K562 (cell line): ENCODE results near the gene ASGR2. TPM values are rescaled to one million over a fixed set of nuclear protein-coding genes. Genes with fewer than 3 reads are reported as not detected.

Experiments
- ATAC-seq: fragments of 200-7000 bp; cut with Tn5 transposase; 3 replicates; pipeline ENCODE4 v1.9.1; 2020; ENCODE audit warnings: moderate library complexity
- BruUV-seq: library from RNA; stranded (reverse); fragments of 400-500 nt; replicated peaks from 2 replicates; lab custom pipeline; 2021; lab: Mats Ljungman, UMichigan
- CTCF ChIA-PET: fragments of 300-600 bp; formaldehyde crosslinking; extraction: SDS; loops from one replicate; lab custom pipeline; 2021; ENCODE audit warnings: low intra/inter-chr PET ratio; lab: Yijun Ruan, JAX
- POLR2A ChIA-PET: fragments of 300-600, 350-650 bp; sonication (Branson Sonifier 250); formaldehyde crosslinking; extraction: SDS; loops from one replicate; lab custom pipeline; 2021; ENCODE audit warnings: antibody characterized with exemption, inconsistent platforms; lab: Yijun Ruan, JAX
- DNase-seq, 4 experiments: peaks; one replicate each; pipeline versions ENCODE4 v3.0.0 to v3.0.0-alpha.2; 2011 to 2018; ENCODE audit warnings: low spot score in 3 of 4, mixed read lengths in 3 of 4; ENCODE audit errors: extremely low read depth in 1 of 4
- FAIRE-seq: peaks from 2 replicates; lab custom pipeline; 2011; peaks lifted over from hg19 to GRCh38; lab: Jason Lieb, UNC
- H2AFZ ChIP-seq: 2 replicates; pipeline ENCODE4 v1.6.0; 2011; ENCODE audit warnings: low read depth, low read length, control low read depth, inconsistent platforms
- H3K27ac ChIP-seq: fragments of 200-600 bp; 3 replicates; pipeline ENCODE4 v1.8.0; 2011; ENCODE audit warnings: low read depth, mild to moderate bottlenecking, control low read depth, inconsistent platforms, low read length, moderate library complexity, mixed read lengths; ENCODE audit errors: extremely low read depth
- H3K27me3 ChIP-seq, 2 experiments: fragments of 300-600 bp in 1 of 2; 2 replicates in 1 of 2; 3 replicates in 1 of 2; pipeline versions ENCODE4 v1.6.0 to v1.8.0; 2011; ENCODE audit warnings: inconsistent platforms in 2 of 2, low read length in 2 of 2, mild to moderate bottlenecking in 1 of 2, mixed read lengths in 1 of 2, moderate library complexity in 1 of 2; ENCODE audit not compliant: control insufficient read depth in 2 of 2, insufficient read depth in 2 of 2
- H3K36me3 ChIP-seq: fragments of 300-600 bp; 3 replicates; pipeline ENCODE4 v1.8.0; 2011; ENCODE audit warnings: mild to moderate bottlenecking, low read length, inconsistent platforms; ENCODE audit not compliant: control insufficient read depth, insufficient read depth
- H3K4me1 ChIP-seq, 2 experiments: fragments of 200-600 bp in 1 of 2; replicated peaks in 1 of 2; 2 replicates in 1 of 2; 3 replicates in 1 of 2; pipeline versions ENCODE4 v1.5.1 to v1.8.0; 2011; ENCODE audit warnings: inconsistent platforms in 2 of 2, low read length in 2 of 2, mild to moderate bottlenecking in 1 of 2, mixed read lengths in 1 of 2, moderate library complexity in 1 of 2; ENCODE audit not compliant: control insufficient read depth in 2 of 2, insufficient read depth in 2 of 2
- H3K4me2 ChIP-seq: 2 replicates; pipeline ENCODE4 v1.6.1; 2011; ENCODE audit warnings: low read length, control low read depth, inconsistent platforms, mixed read lengths; ENCODE audit not compliant: insufficient read depth
- H3K4me3 ChIP-seq: fragments of 200-600 bp; sonication (generic), shearing (Covaris generic); 2 replicates; pipeline ENCODE4 v1.5.1; 2016; ENCODE audit warnings: control low read depth, inconsistent platforms
- H3K79me2 ChIP-seq: fragments of 200-600 bp; 3 replicates; pipeline ENCODE4 v1.8.0; 2011; ENCODE audit warnings: low read length, inconsistent platforms; ENCODE audit not compliant: control insufficient read depth, insufficient read depth
- H3K9ac ChIP-seq, 2 experiments: 2 replicates each; pipeline versions ENCODE4 v1.6.0 to v1.6.1; 2011; ENCODE audit warnings: low read depth in 2 of 2, low read length in 2 of 2, control low read depth in 1 of 2, inconsistent platforms in 1 of 2, mild to moderate bottlenecking in 1 of 2, mixed read lengths in 1 of 2; ENCODE audit not compliant: insufficient read depth in 1 of 2
- H3K9me1 ChIP-seq: one replicate; pipeline ENCODE4 v1.6.0; 2011; ENCODE audit warnings: inconsistent platforms, mild to moderate bottlenecking, low read length, moderate library complexity; ENCODE audit not compliant: control insufficient read depth, insufficient read depth
- H3K9me3 ChIP-seq: replicated peaks from 2 replicates; pipeline ENCODE4 v1.5.1; 2011; ENCODE audit warnings: low read depth, low read length, inconsistent platforms; ENCODE audit not compliant: control insufficient read depth, insufficient read depth
- H4K20me1 ChIP-seq: replicated peaks from 2 replicates; pipeline ENCODE4 v1.6.1; 2011; ENCODE audit warnings: low read length, inconsistent platforms, mixed read lengths; ENCODE audit not compliant: control insufficient read depth, insufficient read depth
- FOXP1 ChIP-seq: sonication (generic); formaldehyde crosslinking; IDR thresholded peaks from 2 replicates; pipeline ENCODE4 v1.8.0; 2022; ENCODE audit warnings: mild to moderate bottlenecking, missing genetic modification reagents
- SMARCC2 ChIP-seq: fragments of 450-650 bp; IDR thresholded peaks from 2 replicates; pipeline ENCODE4 v1.6.1; 2017; ENCODE audit warnings: antibody characterized with exemption, moderate library complexity, mild to moderate bottlenecking, low read depth
- WGBS: fragments of 100-300 bp; shearing (Covaris generic); methylation state at CpG from one replicate; pipeline ENCODE4 v1.1.6; 2016; ENCODE audit warnings: low coverage, mixed read lengths; ENCODE audit not compliant: insufficient coverage; ENCODE audit errors: missing lambda C conversion rate; 5-methylcytosine and 5-hydroxymethylcytosine counted together
- in situ Hi-C: fragments of 300-500 bp; cut with MboI; formaldehyde crosslinking; loops from 4 replicates; pipeline ENCODE4 v1.15.0; 2018; ENCODE audit warnings: inconsistent platforms, mixed read lengths
- intact Hi-C: fragments of 100-400 bp; cut with micrococcal nuclease; formaldehyde crosslinking; loops from 2 replicates; pipeline ENCODE4 v1.14.2; 2022
- polyA plus RNA-seq, 8 experiments: library from polyadenylated mRNA; depleted of rRNA in 4 of 8; stranded (reverse) in 5 of 8; unstranded in 3 of 8; fragments of >200 nt; fragmentation: Nextera tagmentation in 2 of 8; fragmentation: Illumina TruSeq in 1 of 8; extraction: Ambion mirVana in 2 of 8; extraction: Trizol in 1 of 8; gene quantifications; 2 replicates each; pipeline versions ENCODE4 v1.2.1 to v1.2.3, GENCODE V29; 2011 to 2014; ENCODE audit warnings: inconsistent platforms in 1 of 8, missing spikeins in 1 of 8
- total RNA-seq, 7 experiments: library from RNA; depleted of rRNA in 6 of 7; stranded (reverse); fragments of >200 nt in 6 of 7; fragmentation: Illumina TruSeq in 2 of 7; extraction: Trizol in 2 of 7; gene quantifications; 2 replicates each; pipeline versions ENCODE4 v1.2.1 to v1.2.3, GENCODE V29; 2011 to 2021; ENCODE audit warnings: low replicate concordance in 1 of 7

Gene ASGR2
- total and polyA plus RNA-seq, 9 of the 15 experiments (the other 6 are each of a cell fraction or from before 2014, with no cell fraction given), result not detected

GRCh38 chr17:7108560-7108925 is 6.1 kb downstream of the ASGR2 start:
- FAIRE-seq (no peak), DNase-seq (no peak), ATAC-seq (no peak)
- in situ Hi-C loops (no loop called here), intact Hi-C loops (no loop called here)
- Histone ChIP-seq H3K27ac (no peak overlapping the region), H3K27me3 (peaks cover 7 to 34% of the 10 kb centered on the region in 2 experiments; a peak in 4 of 5 replicates), H3K4me3 (no peak overlapping the region), H3K4me2 (no peak overlapping the region), H3K9ac (no peak overlapping the region), H3K9me1 (no peaks in the 10 kb centered on the region), H2AFZ (no peak overlapping the region), H3K79me2 (no peaks in the 10 kb centered on the region), H3K4me1 (peaks cover 0 to 3% of the 10 kb centered on the region in 2 experiments; a peak in 2 of 5 replicates), H3K36me3 (no peaks in the 10 kb centered on the region), H4K20me1 (no peaks in the 10 kb centered on the region), H3K9me3 (no peaks in the 10 kb centered on the region)
- WGBS, result 14% methylated on average over 5 of the region's 10 CpGs
- no peak for TF ChIP-seq FOXP1
- no TSS peak for BruUV-seq
- ChIA-PET CTCF (no interaction called here), POLR2A (no interaction called here)

- FAIRE-seq, result no peak
- no peaks in the 10 kb centered on the region for H3K9me3 ChIP-seq
- H2AFZ ChIP-seq, result no peak overlapping the region
- ATAC-seq, result no peak
- H3K4me1 ChIP-seq, result peaks cover 0 to 3% of the 10 kb centered on the region in 2 experiments; a peak in 2 of 5 replicates
- ChIA-PET POLR2A (no interaction called here), CTCF (no interaction called here)
- no peak for DNase-seq
- 2% methylated on average over 21 of the region's 32 CpGs for WGBS
- H3K36me3 ChIP-seq, result no peaks in the 10 kb centered on the region
- H3K27me3 ChIP-seq, result peaks cover 7 to 37% of the 10 kb centered on the region in 2 experiments; a peak in 4 of 5 replicates
- no peak overlapping the region for H3K27ac ChIP-seq
- no peak overlapping the region for H3K4me3 ChIP-seq
- H3K79me2 ChIP-seq, result no peaks in the 10 kb centered on the region
- no peak for TF ChIP-seq SMARCC2
- H3K9me1 ChIP-seq, result no peaks in the 10 kb centered on the region
- no peaks in the 10 kb centered on the region; the same call in 1 of the 2 replicates for H4K20me1 ChIP-seq
- BruUV-seq, result no TSS peak
- in situ Hi-C loops (no loop called here), intact Hi-C loops (no loop called here)
- no peak overlapping the region for H3K4me2 ChIP-seq
- no peak overlapping the region for H3K9ac ChIP-seq
These were observed 6.6 kb downstream of the ASGR2 start for GRCh38 chr17:7107795-7108559.
